Activated T-cell treated with anti-CD3 and anti-CD28 coated beads, Interleukin-2, amount 50 U/mL, for 72 hours (primary cell): ENCODE data around the gene MYO5A. TPM values are rescaled to one million over a fixed set of nuclear protein-coding genes. Genes with fewer than 3 reads are reported as not detected.
"Not testable (repeated sequence)": the region's sequence is repeated elsewhere in the genome, so short reads cannot be mapped to it uniquely, and the experiment has no call there.

Experiments used
- ATAC-seq, 2 donors: fragments of 150-1000 bp; cut with Tn5 transposase; replicated peaks in 1 of 2; 2 replicates each; pipeline ENCODE4 v1.10.0; 2021; ENCODE audit warnings: moderate library complexity in 2 of 2, mild to moderate bottlenecking in 1 of 2
- DNase-seq, 2 donors: peaks; one replicate each; pipeline ENCODE4 v3.0.0; 2021 to 2022; ENCODE audit warnings: mixed read lengths in 1 of 2
- H3K27ac Mint-ChIP-seq: one replicate; pipeline ENCODE4 v1.8.0; 2022; ENCODE audit warnings: mild to moderate bottlenecking, moderate library complexity, mixed read lengths
- H3K27me3 Mint-ChIP-seq: one replicate; pipeline ENCODE4 v1.8.0; 2022; ENCODE audit warnings: low read depth, mixed read lengths
- H3K36me3 Mint-ChIP-seq, 2 donors: one replicate each; pipeline ENCODE4 v1.8.0; 2022; ENCODE audit warnings: mixed read lengths in 2 of 2, mild to moderate bottlenecking in 1 of 2; ENCODE audit not compliant: insufficient read depth in 2 of 2
- H3K4me1 Mint-ChIP-seq: one replicate; pipeline ENCODE4 v1.8.0; 2022; ENCODE audit warnings: low read depth, mixed read lengths
- H3K4me3 Mint-ChIP-seq, 2 donors: one replicate each; pipeline ENCODE4 v1.8.0; 2022; ENCODE audit warnings: mild to moderate bottlenecking in 2 of 2, mixed read lengths in 2 of 2, moderate library complexity in 2 of 2
- H3K9me3 Mint-ChIP-seq, 2 donors: one replicate each; pipeline ENCODE4 v1.8.0; 2022; ENCODE audit warnings: mixed read lengths in 2 of 2
- total RNA-seq, 2 donors: library from RNA; stranded (reverse); gene quantifications; one replicate each; pipeline ENCODE4 v1.2.3, GENCODE V29; 2022

MYO5A gene
- total RNA-seq, 2 donors from 2014 or later = 29.6 to 37.2 TPM

GRCh38 chr15:52462806-52463360 lies 65.8 kb downstream of the MYO5A start:
- peak overlapping the region; percentile 31 for H3K27ac Mint-ChIP-seq
- no peaks in the 10 kb centered on the region for H3K9me3 Mint-ChIP-seq
- no peak for DNase-seq
- no peak overlapping the region for H3K4me3 Mint-ChIP-seq
- no peak for ATAC-seq
- no peaks in the 10 kb centered on the region for H3K27me3 Mint-ChIP-seq
- peaks cover 5 to 8% of the 10 kb centered on the region in 2 donors for H3K36me3 Mint-ChIP-seq
- H3K4me1 Mint-ChIP-seq = peaks cover 32% of the 10 kb centered on the region

- H3K4me3 Mint-ChIP-seq, ATAC-seq, H3K27ac Mint-ChIP-seq, H3K9me3 Mint-ChIP-seq, DNase-seq, H3K27me3 Mint-ChIP-seq: not testable (repeated sequence)
- peaks cover 7 to 12% of the 10 kb centered on the region in 2 donors for H3K36me3 Mint-ChIP-seq
- H3K4me1 Mint-ChIP-seq = peaks cover 16% of the 10 kb centered on the region
These were observed 69.0 kb downstream of the MYO5A start for GRCh38 chr15:52459701-52460100.

DNA sequence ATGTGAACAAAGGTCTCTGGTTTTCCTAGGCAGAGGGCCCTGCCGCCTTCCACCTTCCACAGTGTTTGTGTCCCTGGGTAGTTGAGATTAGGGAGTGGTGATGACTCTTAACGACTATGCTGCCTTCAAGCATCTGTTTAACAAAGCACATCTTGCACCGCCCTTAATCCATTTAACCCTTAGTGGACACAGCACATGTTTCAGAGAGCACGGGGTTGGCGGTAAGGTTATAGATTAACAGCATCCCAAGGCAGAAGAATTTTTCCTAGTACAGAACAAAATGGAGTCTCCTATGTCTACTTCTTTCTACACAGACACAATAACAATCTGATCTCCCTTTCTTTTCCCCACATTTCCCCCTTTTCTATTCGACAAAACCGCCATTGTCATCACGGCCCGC lies 69.4 kb downstream of the MYO5A start:
- ATAC-seq, H3K27me3 Mint-ChIP-seq, H3K9me3 Mint-ChIP-seq, H3K27ac Mint-ChIP-seq, DNase-seq, H3K4me3 Mint-ChIP-seq: not testable (repeated sequence)
- Mint-ChIP-seq H3K36me3 (peaks cover 9 to 17% of the 10 kb centered on the region in 2 donors), H3K4me1 (peaks cover 16% of the 10 kb centered on the region)

- no peak overlapping the region for H3K27ac Mint-ChIP-seq
These were observed 80.4 kb downstream of the MYO5A start for GRCh38 chr15:52448011-52448890.

GRCh38 chr15:52445954-52446353 lies 82.7 kb downstream of the MYO5A start:
- peaks cover 3% of the 10 kb centered on the region for H3K4me1 Mint-ChIP-seq
- no peaks in the 10 kb centered on the region for H3K9me3 Mint-ChIP-seq
- H3K27ac Mint-ChIP-seq = no peak overlapping the region
- no peak for ATAC-seq
- H3K27me3 Mint-ChIP-seq = no peaks in the 10 kb centered on the region
- H3K4me3 Mint-ChIP-seq = no peak overlapping the region
- no peak for DNase-seq
- no peaks in the 10 kb centered on the region for H3K36me3 Mint-ChIP-seq

More at GRCh38 chr15:52448011-52448890, 80.4 kb downstream of the MYO5A start:
- Mint-ChIP-seq H3K27me3 (no peaks in the 10 kb centered on the region), H3K36me3 (peaks cover 0 to 6% of the 10 kb centered on the region in 2 donors), H3K4me3 (no peak overlapping the region), H3K9me3 (peaks cover 0 to 1% of the 10 kb centered on the region in 2 donors), H3K4me1 (no peaks in the 10 kb centered on the region)
- ATAC-seq (no peak), DNase-seq (no peak)

GRCh38 chr15:52445553-52445952 lies 83.1 kb downstream of the MYO5A start:
- Mint-ChIP-seq H3K4me1 (peaks cover 7% of the 10 kb centered on the region), H3K9me3 (no peaks in the 10 kb centered on the region), H3K36me3 (no peaks in the 10 kb centered on the region), H3K27me3 (no peaks in the 10 kb centered on the region), H3K27ac (no peak overlapping the region), H3K4me3 (no peak overlapping the region)
- no peak for ATAC-seq
- no peak for DNase-seq

DNA sequence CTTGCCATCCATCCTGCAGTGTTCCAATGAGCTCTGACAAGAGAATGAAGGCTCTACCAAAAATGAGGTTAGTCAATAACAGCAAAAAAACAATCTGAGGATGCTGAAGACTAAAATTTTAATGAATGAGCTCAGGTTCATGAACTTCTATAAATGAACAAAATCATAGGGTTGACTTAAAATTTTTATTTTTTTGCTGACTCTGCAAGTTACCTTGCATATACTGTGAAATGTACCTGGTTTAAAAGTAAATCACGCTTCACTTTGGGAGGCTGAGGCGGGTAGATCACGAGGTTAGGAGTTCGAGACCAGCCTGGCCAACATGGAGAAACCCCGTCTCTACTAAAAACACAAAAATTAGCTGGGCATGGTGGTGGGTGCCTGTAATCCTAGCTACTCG lies 85.5 kb downstream of the MYO5A start:
- not testable (repeated sequence) for ATAC-seq, H3K27me3 Mint-ChIP-seq, H3K27ac Mint-ChIP-seq, H3K9me3 Mint-ChIP-seq, H3K4me3 Mint-ChIP-seq, H3K36me3 Mint-ChIP-seq, DNase-seq
- peaks cover 23% of the 10 kb centered on the region for H3K4me1 Mint-ChIP-seq

DNA sequence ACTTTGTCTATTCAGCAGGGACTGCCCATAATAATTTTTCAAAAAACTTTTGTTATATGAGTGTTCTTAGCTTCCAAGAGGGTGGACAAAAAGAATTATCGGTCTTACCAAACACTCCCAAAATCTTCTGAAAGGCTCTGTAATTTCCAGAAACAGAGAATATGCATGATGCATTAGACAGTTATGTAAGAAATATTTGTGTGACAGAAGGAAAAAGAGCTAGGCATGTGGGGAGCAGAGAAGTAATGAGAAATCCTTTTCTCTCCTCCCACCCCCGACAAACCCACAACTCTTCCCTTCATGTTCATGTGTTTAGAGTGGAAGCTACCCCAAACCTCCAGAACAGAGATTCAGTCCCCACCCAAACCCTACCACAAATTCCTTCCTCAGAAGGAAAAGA lies 86.8 kb downstream of the MYO5A start:
- no peak for DNase-seq
- H3K27ac Mint-ChIP-seq = no peak overlapping the region
- no peaks in the 10 kb centered on the region for H3K36me3 Mint-ChIP-seq
- no peak overlapping the region for H3K4me3 Mint-ChIP-seq
- H3K4me1 Mint-ChIP-seq = peaks cover 27% of the 10 kb centered on the region
- ATAC-seq = no peak
- H3K27me3 Mint-ChIP-seq = no peaks in the 10 kb centered on the region
- H3K9me3 Mint-ChIP-seq = no peaks in the 10 kb centered on the region

GRCh38 chr15:52440946-52441345 lies 87.7 kb downstream of the MYO5A start:
- DNase-seq (no peak), ATAC-seq (no peak)
- Mint-ChIP-seq H3K4me3 (no peak overlapping the region), H3K27me3 (no peaks in the 10 kb centered on the region), H3K36me3 (no peaks in the 10 kb centered on the region), H3K4me1 (peaks cover 27% of the 10 kb centered on the region), H3K27ac (no peak overlapping the region), H3K9me3 (no peaks in the 10 kb centered on the region)

DNA sequence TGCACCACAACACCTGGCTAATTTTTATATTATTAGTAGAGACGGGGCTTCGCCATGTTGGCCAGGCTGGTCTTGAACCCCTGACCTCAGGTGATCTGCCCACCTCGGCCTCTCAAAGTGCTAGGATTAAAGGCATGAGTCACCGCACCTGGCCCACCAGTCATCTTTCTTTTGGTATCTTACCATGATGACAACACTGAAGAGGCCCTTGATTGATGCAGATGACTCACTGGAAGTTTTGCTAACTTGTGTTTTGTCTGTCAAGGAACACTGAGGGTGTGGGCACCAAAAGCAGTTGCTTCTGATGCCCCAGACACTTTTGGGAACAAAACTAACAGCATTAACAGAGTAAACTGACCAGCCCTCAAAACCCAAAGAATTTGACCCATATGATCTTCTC lies 88.3 kb downstream of the MYO5A start:
- peak overlapping the region; percentile 83 for H3K27ac Mint-ChIP-seq
- peak; percentile 52 to 53 for DNase-seq
- H3K4me3 Mint-ChIP-seq = no peak overlapping the region

GRCh38 chr15:52439470-52439869 lies 89.2 kb downstream of the MYO5A start:
- ATAC-seq (no peak), DNase-seq (no peak)
- Mint-ChIP-seq H3K4me1 (peaks cover 27% of the 10 kb centered on the region), H3K9me3 (no peaks in the 10 kb centered on the region), H3K36me3 (no peaks in the 10 kb centered on the region), H3K27me3 (no peaks in the 10 kb centered on the region), H3K27ac (peak overlapping the region; percentile 52), H3K4me3 (no peak overlapping the region)

More for the DNA sequence above, 88.3 kb downstream of the MYO5A start:
- ATAC-seq = peak; percentile 86 to 96
- H3K36me3 Mint-ChIP-seq = no peaks in the 10 kb centered on the region
- H3K4me1 Mint-ChIP-seq = peaks cover 27% of the 10 kb centered on the region
- no peaks in the 10 kb centered on the region for H3K9me3 Mint-ChIP-seq
- H3K27me3 Mint-ChIP-seq = no peaks in the 10 kb centered on the region

DNA sequence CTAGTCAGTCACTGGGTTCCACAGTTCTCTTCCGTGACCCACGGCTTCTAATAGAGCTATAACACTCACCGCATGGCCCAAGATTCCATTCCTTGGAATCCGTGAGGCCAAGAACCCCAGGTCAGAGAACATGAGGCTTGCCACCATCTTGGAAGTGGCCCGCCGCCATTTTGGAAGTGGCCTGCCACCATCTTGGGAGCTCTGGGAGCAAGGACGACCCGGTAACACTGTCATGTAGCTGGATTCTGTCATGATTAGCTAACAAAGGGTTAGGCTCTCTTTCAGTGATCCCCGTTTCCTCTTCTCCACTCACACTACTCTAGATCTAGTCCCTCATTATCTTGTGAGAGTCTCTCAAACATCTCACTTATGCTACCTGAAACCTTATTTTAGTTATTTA lies 89.6 kb downstream of the MYO5A start:
- not testable (repeated sequence) for H3K27ac Mint-ChIP-seq

DNA sequence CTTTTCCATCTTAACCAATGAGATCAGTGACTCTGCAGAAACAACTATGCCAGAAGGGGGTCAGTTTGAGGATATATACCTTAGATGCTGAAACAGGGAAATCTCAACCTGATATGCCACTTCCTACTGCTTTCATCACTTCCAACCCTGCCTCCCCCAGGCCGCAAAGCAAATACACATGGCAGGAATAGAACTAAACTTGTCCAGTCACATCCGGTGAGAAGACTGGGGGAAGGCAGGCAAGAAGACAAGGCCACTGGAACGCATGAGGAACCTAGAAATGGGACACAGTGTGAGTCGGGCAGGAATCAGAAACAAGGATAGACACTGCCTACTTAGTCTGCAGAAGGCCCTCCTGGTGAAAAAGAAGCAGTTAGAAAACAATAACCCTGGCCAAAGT lies 90.6 kb downstream of the MYO5A start:
- ATAC-seq = no peak
- Mint-ChIP-seq H3K27ac (no peak overlapping the region), H3K27me3 (no peaks in the 10 kb centered on the region), H3K9me3 (no peaks in the 10 kb centered on the region), H3K4me1 (peaks cover 27% of the 10 kb centered on the region), H3K36me3 (no peaks in the 10 kb centered on the region), H3K4me3 (no peak overlapping the region)
- no peak for DNase-seq

More for the DNA sequence above, 89.6 kb downstream of the MYO5A start:
- H3K9me3 Mint-ChIP-seq, ATAC-seq, H3K36me3 Mint-ChIP-seq, DNase-seq, H3K27me3 Mint-ChIP-seq, H3K4me3 Mint-ChIP-seq: not testable (repeated sequence)
- H3K4me1 Mint-ChIP-seq = peaks cover 27% of the 10 kb centered on the region
